ENCODE results near the gene HOXB8. TPM values are rescaled to one million over a fixed set of nuclear protein-coding genes. Genes with fewer than 3 reads are reported as not detected.

HOXB8 gene
- total and polyA plus RNA-seq, 2 experiments from 2014 or later: 0.31 to 0.57 TPM

DNA sequence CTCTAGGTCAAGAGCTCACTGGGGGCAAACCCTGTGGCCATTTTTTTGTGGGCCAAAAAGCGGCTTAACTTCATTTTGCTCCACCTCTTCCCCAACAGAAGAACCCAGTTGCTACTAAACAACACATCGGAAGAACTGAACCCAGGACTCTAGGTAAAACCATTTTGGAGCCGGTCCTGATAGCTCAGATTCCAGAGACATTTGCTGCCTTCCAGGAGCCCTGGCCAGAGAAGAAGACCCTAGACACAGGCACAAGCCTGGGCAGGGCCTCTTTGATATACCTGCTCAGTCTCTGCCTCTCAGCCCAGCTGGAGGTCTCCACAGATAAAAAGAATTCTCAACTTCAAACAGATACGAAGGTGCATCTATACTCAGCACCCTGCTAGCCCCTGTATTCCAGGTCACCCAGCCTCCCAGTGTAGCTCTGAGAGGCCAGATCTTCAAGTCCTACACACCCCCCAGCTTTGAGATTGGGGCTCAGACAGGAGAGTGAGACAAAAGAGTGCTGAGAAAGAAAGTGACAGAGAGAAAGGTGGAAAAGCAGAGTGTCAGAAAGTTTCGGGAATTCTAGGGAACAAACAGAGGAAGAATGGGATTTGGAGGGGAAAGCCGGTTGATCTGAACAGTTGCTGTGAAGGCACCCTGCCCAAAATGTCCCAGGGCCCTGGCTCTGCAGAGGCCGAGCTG lies 17.6 kb upstream of the HOXB8 start:
- peaks cover 98% of the 10 kb centered on the region for H3K27me3 ChIP-seq
- no peaks in the 10 kb centered on the region for H3K9me3 ChIP-seq (ENCODE audit: low read depth)
- no peak overlapping the region for H3K4me2 ChIP-seq
- H2AFZ ChIP-seq: peak overlapping the region; percentile 60
- H3K79me2 ChIP-seq: no peaks in the 10 kb centered on the region
- H3K4me1 ChIP-seq (ENCODE audit: insufficient read depth): no peaks in the 10 kb centered on the region
- H3K4me3 ChIP-seq: no peak overlapping the region
- no peaks in the 10 kb centered on the region for H4K20me1 ChIP-seq (ENCODE audit: insufficient read depth, poor library complexity, severe bottlenecking)
- DNase-seq (ENCODE audit: low spot score): no peak
- TF ChIP-seq, protein P1, sequence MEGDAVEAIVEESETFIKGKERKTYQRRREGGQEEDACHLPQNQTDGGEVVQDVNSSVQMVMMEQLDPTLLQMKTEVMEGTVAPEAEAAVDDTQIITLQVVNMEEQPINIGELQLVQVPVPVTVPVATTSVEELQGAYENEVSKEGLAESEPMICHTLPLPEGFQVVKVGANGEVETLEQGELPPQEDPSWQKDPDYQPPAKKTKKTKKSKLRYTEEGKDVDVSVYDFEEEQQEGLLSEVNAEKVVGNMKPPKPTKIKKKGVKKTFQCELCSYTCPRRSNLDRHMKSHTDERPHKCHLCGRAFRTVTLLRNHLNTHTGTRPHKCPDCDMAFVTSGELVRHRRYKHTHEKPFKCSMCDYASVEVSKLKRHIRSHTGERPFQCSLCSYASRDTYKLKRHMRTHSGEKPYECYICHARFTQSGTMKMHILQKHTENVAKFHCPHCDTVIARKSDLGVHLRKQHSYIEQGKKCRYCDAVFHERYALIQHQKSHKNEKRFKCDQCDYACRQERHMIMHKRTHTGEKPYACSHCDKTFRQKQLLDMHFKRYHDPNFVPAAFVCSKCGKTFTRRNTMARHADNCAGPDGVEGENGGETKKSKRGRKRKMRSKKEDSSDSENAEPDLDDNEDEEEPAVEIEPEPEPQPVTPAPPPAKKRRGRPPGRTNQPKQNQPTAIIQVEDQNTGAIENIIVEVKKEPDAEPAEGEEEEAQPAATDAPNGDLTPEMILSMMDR (IDR thresholded peaks at IDR 0.05; ENCODE audit: poor library complexity): no peak
- peak; percentile 8 for TF ChIP-seq EZH2 (IDR thresholded peaks at IDR 0.05; ENCODE audit: borderline replicate concordance)
- no peaks in the 10 kb centered on the region for H3K36me3 ChIP-seq (replicated peaks; ENCODE audit: insufficient read depth, low read depth)
- WGBS (ENCODE audit: low lambda C conversion rate, missing lambda C conversion rate): 32% methylated on average over 7 of the region's 7 CpGs
- H3K27ac ChIP-seq: no peak overlapping the region
- no peaks in the 10 kb centered on the region for H3K9me2 ChIP-seq (replicated peaks; ENCODE audit: insufficient read depth)

DNA sequence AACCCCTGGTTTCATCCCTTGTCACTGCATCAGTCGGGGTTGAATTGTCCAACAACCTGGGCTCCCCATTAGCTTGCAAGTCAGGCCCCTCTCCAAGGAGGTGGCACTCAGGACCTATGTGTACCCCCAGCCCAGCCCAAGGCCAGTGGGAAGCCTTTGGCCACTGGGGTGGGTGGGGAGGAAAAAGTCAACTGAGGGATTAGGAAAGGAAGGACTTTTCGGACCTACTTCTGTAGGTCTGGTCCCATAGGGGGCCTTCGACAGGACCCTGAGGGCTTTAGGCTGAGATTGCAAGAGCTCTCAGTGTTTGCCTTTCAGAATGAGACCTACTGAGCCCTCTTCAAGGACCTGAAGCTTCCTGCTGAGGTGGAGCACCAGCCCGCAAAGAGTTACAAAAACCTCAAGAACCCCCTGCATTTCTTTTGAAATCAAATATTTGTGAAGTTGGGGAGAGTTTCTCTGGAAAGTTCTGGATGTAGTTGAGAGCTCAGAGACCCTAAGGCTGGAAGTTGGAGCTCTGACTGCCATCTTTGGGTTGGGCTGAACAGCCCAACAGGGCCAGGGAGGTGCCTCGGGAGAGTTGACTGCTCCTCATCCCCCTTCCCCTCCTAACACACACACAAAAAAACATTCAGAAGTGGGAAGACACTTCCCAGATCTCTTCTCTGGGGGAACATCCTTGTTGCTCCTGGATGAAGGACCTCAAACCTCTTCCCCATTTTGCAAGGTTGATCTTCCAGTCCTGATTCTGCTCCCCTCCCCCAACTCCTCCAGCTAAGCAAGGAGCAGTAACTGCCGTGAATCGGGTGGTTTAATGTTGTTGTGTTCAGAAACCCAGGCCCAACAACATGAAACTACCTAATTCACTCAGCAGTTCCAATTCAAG lies 16.8 kb upstream of the HOXB8 start:
- Histone ChIP-seq H4K20me1 (ENCODE audit: insufficient read depth, poor library complexity, severe bottlenecking) (no peaks in the 10 kb centered on the region), H3K9me2 (replicated peaks; ENCODE audit: insufficient read depth) (no peaks in the 10 kb centered on the region), H3K27ac (no peak overlapping the region), H3K79me2 (no peaks in the 10 kb centered on the region), H3K9me3 (ENCODE audit: low read depth) (no peaks in the 10 kb centered on the region), H2AFZ (no peak overlapping the region), H3K27me3 (peaks cover 98% of the 10 kb centered on the region), H3K4me3 (no peak overlapping the region), H3K4me1 (ENCODE audit: insufficient read depth) (no peaks in the 10 kb centered on the region), H3K4me2 (no peak overlapping the region), H3K36me3 (replicated peaks; ENCODE audit: insufficient read depth, low read depth) (no peaks in the 10 kb centered on the region)
- TF ChIP-seq EZH2phosphoT487 (IDR thresholded peaks at IDR 0.05; ENCODE audit: low read depth, severe bottlenecking, unreplicated experiment) (no peak), EZH2 (IDR thresholded peaks at IDR 0.05; ENCODE audit: borderline replicate concordance) (no peak)
- TF ChIP-seq, protein P1 (IDR thresholded peaks at IDR 0.05; ENCODE audit: poor library complexity): no peak
- 37% methylated on average over 7 of the region's 7 CpGs for WGBS (ENCODE audit: low lambda C conversion rate, missing lambda C conversion rate)
- DNase-seq (ENCODE audit: low spot score): no peak

DNA sequence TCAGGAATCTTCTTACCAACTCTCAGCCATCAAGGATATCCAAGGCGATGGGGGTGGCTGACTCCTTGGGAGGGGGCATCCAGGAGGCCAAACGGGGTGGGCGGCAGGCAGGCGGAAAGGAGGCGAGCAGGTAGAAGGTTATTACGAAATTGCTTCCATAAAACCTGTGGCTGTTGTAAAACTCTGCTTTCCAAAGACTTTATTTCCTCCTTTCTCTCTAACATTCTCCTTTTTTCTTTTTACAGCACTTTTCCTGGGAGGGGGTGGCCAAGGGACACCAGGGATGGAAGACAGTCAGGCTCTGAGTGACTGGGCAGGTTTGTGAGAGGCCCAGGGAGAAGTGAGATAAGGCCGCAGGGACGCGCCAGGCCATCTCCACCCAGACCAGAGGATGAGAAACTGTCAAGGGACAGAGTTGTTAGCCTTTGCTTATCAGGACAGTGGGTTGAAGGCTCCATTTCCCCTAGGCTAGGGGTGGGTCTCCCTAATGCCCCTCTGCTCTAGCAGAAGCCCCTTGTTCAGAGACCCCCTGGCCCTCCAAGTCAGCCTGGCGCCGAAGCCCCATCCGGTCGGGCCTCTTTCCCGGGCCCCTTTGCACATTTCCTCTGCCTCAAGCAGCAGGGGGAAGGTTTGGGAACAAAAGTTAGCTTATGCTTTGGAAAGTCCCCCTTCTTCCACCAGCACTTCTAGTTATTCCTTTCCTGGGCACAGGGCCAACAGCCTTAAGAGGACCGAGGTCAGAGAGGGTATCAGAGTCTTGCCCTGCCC lies 16.0 kb upstream of the HOXB8 start:
- H3K9me3 ChIP-seq (ENCODE audit: low read depth): no peaks in the 10 kb centered on the region
- H3K4me1 ChIP-seq (ENCODE audit: insufficient read depth): peaks cover 6% of the 10 kb centered on the region
- no peak overlapping the region for H2AFZ ChIP-seq
- H3K4me3 ChIP-seq: no peak overlapping the region
- DNase-seq (ENCODE audit: low spot score): no peak
- H4K20me1 ChIP-seq (ENCODE audit: insufficient read depth, poor library complexity, severe bottlenecking): no peaks in the 10 kb centered on the region
- H3K79me2 ChIP-seq: no peaks in the 10 kb centered on the region
- no peaks in the 10 kb centered on the region for H3K9me2 ChIP-seq (replicated peaks; ENCODE audit: insufficient read depth)
- 24% methylated on average over 15 of the region's 15 CpGs for WGBS (ENCODE audit: low lambda C conversion rate, missing lambda C conversion rate)
- H3K4me2 ChIP-seq: no peak overlapping the region
- H3K36me3 ChIP-seq (replicated peaks; ENCODE audit: insufficient read depth, low read depth): no peaks in the 10 kb centered on the region
- peaks cover 99% of the 10 kb centered on the region for H3K27me3 ChIP-seq
- TF ChIP-seq EZH2phosphoT487 (IDR thresholded peaks at IDR 0.05; ENCODE audit: low read depth, severe bottlenecking, unreplicated experiment) (no peak), EZH2 (IDR thresholded peaks at IDR 0.05; ENCODE audit: borderline replicate concordance) (no peak)
- TF ChIP-seq, protein P1 (IDR thresholded peaks at IDR 0.05; ENCODE audit: poor library complexity): no peak
- H3K27ac ChIP-seq: no peak overlapping the region

Data from hepatocyte (in vitro differentiated cells).